Measurements from ENCODE around the gene ADSL.
"Not testable (repeated sequence)": the region's sequence is repeated elsewhere in the genome, so short reads cannot be mapped to it uniquely, and the experiment has no call there.

The ADSL gene

GRCh38 chr22:40346185-40347118 lies at the start of gene ADSL:
Gene ADSL (plus strand): TSS chr22:40346500. CDS start chr22:40346559, 59 bp downstream.
- peak; percentile 88 for DNase-seq

- no peak for DNase-seq
Measured at GRCh38 chr22:40300316-40300715, 46.0 kb upstream of the ADSL start.

GRCh38 chr22:40300884-40301672 lies 45.2 kb upstream of the ADSL start:
- no peak for DNase-seq

GRCh38 chr22:40302149-40302548 lies 44.2 kb upstream of the ADSL start:
- no peak for DNase-seq

GRCh38 chr22:40305625-40306024 lies 40.7 kb upstream of the ADSL start:
- no peak for DNase-seq

GRCh38 chr22:40308999-40309573 lies 37.2 kb upstream of the ADSL start:
- DNase-seq: no peak

GRCh38 chr22:40309631-40310030 lies 36.7 kb upstream of the ADSL start:
- no peak for DNase-seq

- DNase-seq: peak; percentile 93
Measured at GRCh38 chr22:40310081-40310767, 36.1 kb upstream of the ADSL start.

- no peak for DNase-seq
Measured at GRCh38 chr22:40310768-40311120, 35.6 kb upstream of the ADSL start.

GRCh38 chr22:40311646-40312045 lies 34.7 kb upstream of the ADSL start:
- not testable (repeated sequence) for DNase-seq

- no peak for DNase-seq
Measured at GRCh38 chr22:40312050-40312449, 34.2 kb upstream of the ADSL start.

- no peak for DNase-seq
Measured at GRCh38 chr22:40313007-40313406, 33.3 kb upstream of the ADSL start.

- no peak for DNase-seq
Measured at GRCh38 chr22:40314041-40314440, 32.3 kb upstream of the ADSL start.

GRCh38 chr22:40320687-40321086 lies 25.6 kb upstream of the ADSL start:
- DNase-seq: no peak

GRCh38 chr22:40322021-40322420 lies 24.3 kb upstream of the ADSL start:
- DNase-seq: no peak

GRCh38 chr22:40322818-40323447 lies 23.4 kb upstream of the ADSL start:
- no peak for DNase-seq

- no peak for DNase-seq
Measured at GRCh38 chr22:40323681-40324171, 22.6 kb upstream of the ADSL start.

- no peak for DNase-seq
Measured at GRCh38 chr22:40324468-40325305, 21.6 kb upstream of the ADSL start.

- DNase-seq: no peak
Measured at GRCh38 chr22:40325315-40325714, 21.0 kb upstream of the ADSL start.

GRCh38 chr22:40326905-40327735 lies 19.2 kb upstream of the ADSL start:
- peak; percentile 36 for DNase-seq
